Body of pancreas (tissue), 4 donors: ENCODE results near the gene PEAK1.

ENCODE experiments used
- CTCF ChIP-seq, 7 experiments: fragments of 450-650 bp in 4 of 7; fragments of 200-600 bp in 3 of 7; sonication (generic) in 3 of 7; IDR thresholded peaks; one replicate each; pipeline ENCODE4 v1.5.1; 2016 to 2019; ENCODE audit warnings: antibody characterized with exemption in 7 of 7
- POLR2A ChIP-seq, 3 donors: fragments of 450-650 bp; IDR thresholded peaks; one replicate each; pipeline ENCODE4 v1.6.1; 2016; ENCODE audit warnings: antibody characterized with exemption in 3 of 3, mild to moderate bottlenecking in 2 of 3

GRCh38 chr15:77225088-77225487, 194.8 kb downstream of the PEAK1 start:
- no peak for TF ChIP-seq CTCF (IDR thresholded peaks at IDR 0.05)
- TF ChIP-seq POLR2A (IDR thresholded peaks at IDR 0.05) = no peak
